Measurements from ENCODE around the gene SOBP. TPM values are rescaled to one million over a fixed set of nuclear protein-coding genes. Genes with fewer than 3 reads are reported as not detected.
A peak's percentile ranks its signal among the peaks of the same experiment; 100 is the strongest.

Gene SOBP
- total RNA-seq, 1 donor from 2014 or later = 16.4 TPM

- intact Hi-C loops (cut with DNase I) = no loop called here
- ATAC-seq = peak; percentile 23
- no peak for DNase-seq (ENCODE audit: missing footprints)
These were observed 217.7 kb downstream of the SOBP start for GRCh38 chr6:107707346-107708275.

- ATAC-seq (no peak), DNase-seq (ENCODE audit: missing footprints) (no peak)
- intact Hi-C loops (cut with DNase I) = no loop called here
These were observed 218.5 kb downstream of the SOBP start for GRCh38 chr6:107708435-107708834.

- intact Hi-C loops (cut with DNase I) = no loop called here
- DNase-seq (ENCODE audit: missing footprints) (no peak), ATAC-seq (no peak)
These were observed 219.4 kb downstream of the SOBP start for GRCh38 chr6:107709341-107709740.

Other genes starting within 250 kb of the SOBP start
- 15.6 TPM for gene PDSS2, start 30.6 kb upstream of the SOBP start, total RNA-seq